ENCODE measurements around the gene ARHGAP15. TPM values are rescaled to one million over a fixed set of nuclear protein-coding genes. Genes with fewer than 3 reads are reported as not detected.

Gene ARHGAP15
- polyA plus RNA-seq, 2 of the 4 experiments (the other 2 are of a cell fraction), result 0.34 TPM; not detected in 1

DNA sequence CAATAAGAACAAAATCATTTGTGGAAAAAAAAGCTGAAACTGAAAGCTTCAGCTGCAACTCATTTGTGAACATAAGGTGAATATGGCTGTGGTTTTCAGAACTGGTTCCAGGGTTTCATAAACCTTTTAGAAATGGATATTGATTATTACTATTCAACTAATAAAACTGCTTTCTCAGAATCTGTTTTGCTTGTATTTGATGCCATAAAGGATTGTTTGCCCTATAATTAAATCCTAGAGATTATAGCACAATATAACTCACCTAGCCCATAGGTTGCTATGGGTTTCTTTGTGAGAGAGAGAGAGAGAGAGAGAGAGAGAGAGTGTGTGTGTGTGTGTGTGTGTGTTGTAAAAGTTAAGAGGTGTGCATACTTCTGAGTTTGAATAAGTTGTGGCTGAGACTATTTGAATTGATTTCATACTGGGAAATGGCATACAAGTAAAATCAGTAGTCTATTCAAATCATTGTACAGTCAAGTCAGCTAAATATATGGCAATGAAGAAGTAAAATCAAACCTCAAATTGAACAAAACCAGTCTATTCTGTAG, 339.2 kb downstream of the ARHGAP15 start:
- no peaks in the 10 kb centered on the region for H3K9me3 ChIP-seq
- H3K27ac ChIP-seq, result no peak overlapping the region
- ATAC-seq (no peak), FAIRE-seq (no peak), DNase-seq (ENCODE audit: low read depth in 1 of 2, low spot score in 1 of 2) (no peak)
- ChIA-PET CTCF (no interaction called here), POLR2A (no interaction called here)
- H3K4me2 ChIP-seq, result no peak overlapping the region
- H3K4me3 ChIP-seq, result no peak overlapping the region
- H3K4me1 ChIP-seq, result 0 out of 3 replicates have a peak, but pooled peaks cover under 1% of the 10 kb centered on the region
- TF ChIP-seq EHF (CRISPR knock-in tag; IDR thresholded peaks at IDR 0.05) (no peak), SREBF2 (IDR thresholded peaks at IDR 0.05) (no peak), ZSCAN20 (CRISPR knock-in tag; IDR thresholded peaks at IDR 0.05) (no peak), HOXB13 (CRISPR knock-in tag; IDR thresholded peaks at IDR 0.05; ENCODE audit: low read depth) (no peak), NR3C1 (IDR thresholded peaks at IDR 0.05) (no peak), ZC3H11A (IDR thresholded peaks at IDR 0.05) (no peak), MYC (IDR thresholded peaks at IDR 0.05; ENCODE audit: borderline replicate concordance, low read length) (no peak), BHLHE40 (IDR thresholded peaks at IDR 0.05; ENCODE audit: low read depth, low read length) (no peak), RAD21 (conservative IDR thresholded peaks at IDR 0.05 in 1 of 2, IDR thresholded peaks at IDR 0.05 in 1 of 2) (no peak), FOXS1 (CRISPR knock-in tag; IDR thresholded peaks at IDR 0.05) (no peak), JUNB (IDR thresholded peaks at IDR 0.05) (no peak), TFCP2L1 (CRISPR knock-in tag; IDR thresholded peaks at IDR 0.05) (no peak), ZNF302 (CRISPR knock-in tag; IDR thresholded peaks at IDR 0.05) (no peak), ZFP36 (IDR thresholded peaks at IDR 0.05; ENCODE audit: borderline replicate concordance, partially characterized antibody) (no peak)
- TF ChIP-seq, protein P1, sequence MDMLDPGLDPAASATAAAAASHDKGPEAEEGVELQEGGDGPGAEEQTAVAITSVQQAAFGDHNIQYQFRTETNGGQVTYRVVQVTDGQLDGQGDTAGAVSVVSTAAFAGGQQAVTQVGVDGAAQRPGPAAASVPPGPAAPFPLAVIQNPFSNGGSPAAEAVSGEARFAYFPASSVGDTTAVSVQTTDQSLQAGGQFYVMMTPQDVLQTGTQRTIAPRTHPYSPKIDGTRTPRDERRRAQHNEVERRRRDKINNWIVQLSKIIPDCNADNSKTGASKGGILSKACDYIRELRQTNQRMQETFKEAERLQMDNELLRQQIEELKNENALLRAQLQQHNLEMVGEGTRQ (IDR thresholded peaks at IDR 0.05), result no peak
- TF ChIP-seq, protein P2, sequence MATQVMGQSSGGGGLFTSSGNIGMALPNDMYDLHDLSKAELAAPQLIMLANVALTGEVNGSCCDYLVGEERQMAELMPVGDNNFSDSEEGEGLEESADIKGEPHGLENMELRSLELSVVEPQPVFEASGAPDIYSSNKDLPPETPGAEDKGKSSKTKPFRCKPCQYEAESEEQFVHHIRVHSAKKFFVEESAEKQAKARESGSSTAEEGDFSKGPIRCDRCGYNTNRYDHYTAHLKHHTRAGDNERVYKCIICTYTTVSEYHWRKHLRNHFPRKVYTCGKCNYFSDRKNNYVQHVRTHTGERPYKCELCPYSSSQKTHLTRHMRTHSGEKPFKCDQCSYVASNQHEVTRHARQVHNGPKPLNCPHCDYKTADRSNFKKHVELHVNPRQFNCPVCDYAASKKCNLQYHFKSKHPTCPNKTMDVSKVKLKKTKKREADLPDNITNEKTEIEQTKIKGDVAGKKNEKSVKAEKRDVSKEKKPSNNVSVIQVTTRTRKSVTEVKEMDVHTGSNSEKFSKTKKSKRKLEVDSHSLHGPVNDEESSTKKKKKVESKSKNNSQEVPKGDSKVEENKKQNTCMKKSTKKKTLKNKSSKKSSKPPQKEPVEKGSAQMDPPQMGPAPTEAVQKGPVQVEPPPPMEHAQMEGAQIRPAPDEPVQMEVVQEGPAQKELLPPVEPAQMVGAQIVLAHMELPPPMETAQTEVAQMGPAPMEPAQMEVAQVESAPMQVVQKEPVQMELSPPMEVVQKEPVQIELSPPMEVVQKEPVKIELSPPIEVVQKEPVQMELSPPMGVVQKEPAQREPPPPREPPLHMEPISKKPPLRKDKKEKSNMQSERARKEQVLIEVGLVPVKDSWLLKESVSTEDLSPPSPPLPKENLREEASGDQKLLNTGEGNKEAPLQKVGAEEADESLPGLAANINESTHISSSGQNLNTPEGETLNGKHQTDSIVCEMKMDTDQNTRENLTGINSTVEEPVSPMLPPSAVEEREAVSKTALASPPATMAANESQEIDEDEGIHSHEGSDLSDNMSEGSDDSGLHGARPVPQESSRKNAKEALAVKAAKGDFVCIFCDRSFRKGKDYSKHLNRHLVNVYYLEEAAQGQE (IDR thresholded peaks at IDR 0.05), result no peak
- TF ChIP-seq, protein P3, sequence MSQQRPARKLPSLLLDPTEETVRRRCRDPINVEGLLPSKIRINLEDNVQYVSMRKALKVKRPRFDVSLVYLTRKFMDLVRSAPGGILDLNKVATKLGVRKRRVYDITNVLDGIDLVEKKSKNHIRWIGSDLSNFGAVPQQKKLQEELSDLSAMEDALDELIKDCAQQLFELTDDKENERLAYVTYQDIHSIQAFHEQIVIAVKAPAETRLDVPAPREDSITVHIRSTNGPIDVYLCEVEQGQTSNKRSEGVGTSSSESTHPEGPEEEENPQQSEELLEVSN (IDR thresholded peaks at IDR 0.05; ENCODE audit: borderline replicate concordance, low read depth), result no peak

DNA sequence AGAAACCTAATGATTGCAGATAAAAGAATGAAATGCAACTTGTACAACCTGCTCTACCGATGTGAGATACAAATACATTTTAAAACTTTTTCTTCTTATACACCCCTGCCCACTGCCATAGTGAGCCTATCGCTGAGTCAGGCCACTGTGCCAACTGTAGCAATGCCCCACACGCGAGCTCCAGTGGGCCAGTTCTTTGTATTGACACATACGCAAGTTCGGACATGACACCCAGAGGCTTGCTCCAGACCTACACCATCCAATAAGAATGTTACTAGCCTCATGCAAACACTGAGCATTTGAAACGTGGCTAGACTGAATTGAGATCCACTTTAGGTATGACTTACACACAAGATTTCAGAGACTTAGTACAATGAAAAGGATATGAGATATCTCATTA, 340.1 kb downstream of the ARHGAP15 start:
- no peaks in the 10 kb centered on the region for H3K9me3 ChIP-seq
- 0 out of 3 replicates have a peak, but pooled peaks cover 5% of the 10 kb centered on the region for H3K4me1 ChIP-seq
- WGBS (ENCODE audit: missing lambda C conversion rate), result 77% methylated on average over 7 of the region's 7 CpGs
- no peak for DNase-seq (ENCODE audit: low read depth in 1 of 2, low spot score in 1 of 2)
- CTCF ChIA-PET, result no interaction called here
- no peak overlapping the region for H3K4me3 ChIP-seq
- no peak for TF ChIP-seq MYC (IDR thresholded peaks at IDR 0.05; ENCODE audit: borderline replicate concordance, low read length)
- TF ChIP-seq FOSL2 (IDR thresholded peaks at IDR 0.05), result no peak
- TF ChIP-seq FOSL2 (CRISPR knock-in tag; IDR thresholded peaks at IDR 0.05), result no peak
- TF ChIP-seq RNF2 (IDR thresholded peaks at IDR 0.05; ENCODE audit: borderline replicate concordance, low read depth), result no peak
- TF ChIP-seq, protein P4, sequence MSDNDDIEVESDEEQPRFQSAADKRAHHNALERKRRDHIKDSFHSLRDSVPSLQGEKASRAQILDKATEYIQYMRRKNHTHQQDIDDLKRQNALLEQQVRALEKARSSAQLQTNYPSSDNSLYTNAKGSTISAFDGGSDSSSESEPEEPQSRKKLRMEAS (IDR thresholded peaks at IDR 0.05), result no peak
- TF ChIP-seq CHD2 (IDR thresholded peaks at IDR 0.05; ENCODE audit: low read length, partially characterized antibody), result no peak
- no peak overlapping the region for H3K27ac ChIP-seq
- no peak overlapping the region for H3K4me2 ChIP-seq
- ATAC-seq, result no peak
- FAIRE-seq, result no peak
- POLR2A ChIA-PET, result no interaction called here

Data from A549 (cell line).